HG03066 (cell line): ENCODE data around the gene GRID1.
A peak's percentile ranks its signal among the peaks of the same experiment; 100 is the strongest.
"Not testable (repeated sequence)": the region's sequence is repeated elsewhere in the genome, so short reads cannot be mapped to it uniquely, and the experiment has no call there.

Source experiments
- ATAC-seq: cut with Tn5 transposase; IDR thresholded peaks from one replicate; pipeline ENCODE4 v1.9.1; 2021; ENCODE audit warnings: low read depth; ENCODE audit not compliant: unreplicated experiment

GRID1 gene

GRCh38 chr10:85741626-85742300 is 624.8 kb downstream of the GRID1 start:
- peak; percentile 92 for ATAC-seq

DNA sequence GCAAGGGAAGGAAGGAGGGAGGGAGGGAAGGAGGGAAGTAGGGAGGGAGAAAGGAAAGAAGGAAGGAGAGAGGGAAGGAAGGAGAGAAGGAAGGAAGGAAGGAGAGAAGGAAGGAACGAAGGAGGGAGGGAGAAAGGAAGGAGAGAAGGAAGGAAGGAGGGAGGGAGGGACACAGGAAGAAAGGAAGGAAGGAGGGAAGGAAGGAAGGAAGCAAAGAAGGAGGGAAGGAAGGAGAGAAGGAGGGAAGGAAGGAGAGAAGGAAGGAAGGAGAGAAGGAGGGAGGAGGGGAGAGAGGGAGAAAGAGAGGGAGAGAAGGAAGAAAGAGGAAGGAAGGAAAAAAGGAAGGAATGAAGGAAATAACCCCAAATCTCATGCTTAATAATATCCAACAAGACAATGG is 630.6 kb downstream of the GRID1 start:
- no peak for ATAC-seq

DNA sequence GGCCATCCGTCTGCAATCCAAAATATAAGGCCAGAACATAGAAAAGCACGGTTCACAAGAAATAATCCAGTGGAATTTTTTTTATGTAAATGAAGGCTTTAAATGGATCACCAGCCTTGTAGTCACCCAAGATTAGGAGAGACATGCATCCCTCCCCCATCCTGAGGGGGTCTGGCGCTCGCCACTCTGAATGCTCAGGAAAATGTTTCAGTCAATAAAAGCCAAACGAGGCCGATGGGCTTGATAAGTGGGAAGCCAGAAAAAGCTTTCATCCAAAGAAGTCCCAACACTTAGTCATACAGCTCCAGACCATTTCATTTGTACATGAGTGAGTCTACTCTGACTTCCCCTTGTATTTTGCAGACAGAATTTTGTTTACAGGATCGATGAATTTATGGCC is 631.8 kb downstream of the GRID1 start:
- ATAC-seq: no peak

- no peak for ATAC-seq
These were observed 642.4 kb downstream of the GRID1 start for GRCh38 chr10:85724215-85724614.

GRCh38 chr10:85720931-85721590 is 645.5 kb downstream of the GRID1 start:
- ATAC-seq: no peak

- no peak for ATAC-seq
These were observed 647.2 kb downstream of the GRID1 start for GRCh38 chr10:85719408-85719807.

- no peak for ATAC-seq
These were observed 652.7 kb downstream of the GRID1 start for GRCh38 chr10:85713885-85714284.

- ATAC-seq: no peak
These were observed 663.8 kb downstream of the GRID1 start for GRCh38 chr10:85702768-85703167.

DNA sequence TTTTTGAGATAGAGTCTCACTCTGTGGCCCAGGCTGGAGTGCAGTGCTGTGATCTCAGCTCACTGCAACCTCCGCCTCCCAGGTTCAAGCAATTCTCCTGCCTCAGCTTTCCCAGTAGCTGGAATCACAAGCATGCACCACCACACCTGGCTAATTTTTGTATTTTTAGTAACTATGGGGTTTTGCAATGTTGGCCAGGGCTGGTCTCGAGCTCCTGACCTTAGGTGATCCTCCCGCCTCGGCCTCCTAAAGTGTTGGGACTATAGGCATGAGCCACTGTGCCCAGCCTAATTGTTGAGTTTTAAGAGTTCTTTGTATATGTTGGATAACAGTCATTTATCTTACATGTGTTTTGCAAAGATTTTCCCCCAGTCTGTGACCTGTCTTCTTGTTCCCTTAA is 667.5 kb downstream of the GRID1 start:
- not testable (repeated sequence) for ATAC-seq

GRCh38 chr10:85696893-85697292 is 669.7 kb downstream of the GRID1 start:
- ATAC-seq: no peak

DNA sequence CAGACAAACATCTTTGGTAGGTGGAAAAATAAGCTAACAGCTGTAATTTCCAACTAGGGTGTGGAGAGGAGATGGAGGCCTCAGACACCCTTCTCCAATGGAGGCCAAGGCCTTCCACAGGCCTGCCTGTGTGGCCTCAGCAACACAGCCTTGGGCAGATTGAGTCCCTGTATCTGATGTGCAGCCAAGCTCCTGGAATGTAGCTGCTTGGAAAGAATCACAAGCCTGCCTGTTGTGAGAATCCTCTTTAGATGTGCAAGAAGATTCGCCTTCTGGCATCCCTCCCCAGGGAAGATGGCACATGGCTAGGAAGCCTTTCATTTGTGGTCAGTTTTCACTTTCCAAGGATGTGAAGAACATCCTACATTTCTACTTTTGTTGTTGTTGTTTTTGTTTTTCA is 684.0 kb downstream of the GRID1 start:
- ATAC-seq: no peak

- no peak for ATAC-seq
These were observed 686.9 kb downstream of the GRID1 start for GRCh38 chr10:85679710-85680109.

- no peak for ATAC-seq
These were observed 687.5 kb downstream of the GRID1 start for GRCh38 chr10:85679061-85679460.

DNA sequence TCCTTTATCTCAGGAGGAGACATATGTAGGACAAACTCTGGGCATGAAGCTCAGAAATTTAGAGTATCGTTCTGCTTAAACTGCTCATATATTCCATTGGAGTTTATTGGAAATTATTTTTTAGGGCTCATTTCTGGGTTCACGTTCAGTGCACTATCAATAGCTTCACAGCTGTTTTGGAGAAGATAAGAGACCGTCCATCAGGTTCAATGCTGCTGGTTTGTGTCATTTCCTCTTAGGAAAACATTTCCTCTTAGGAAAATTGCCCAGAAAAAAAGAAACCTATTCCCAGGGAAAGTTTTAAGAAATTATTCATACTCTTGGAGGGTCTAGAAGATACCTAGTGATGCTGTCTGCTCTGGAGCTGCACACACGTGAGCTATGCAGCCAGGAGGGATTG is 691.7 kb downstream of the GRID1 start:
- ATAC-seq: no peak

- no peak for ATAC-seq
These were observed 693.3 kb downstream of the GRID1 start for GRCh38 chr10:85673270-85673669.

DNA sequence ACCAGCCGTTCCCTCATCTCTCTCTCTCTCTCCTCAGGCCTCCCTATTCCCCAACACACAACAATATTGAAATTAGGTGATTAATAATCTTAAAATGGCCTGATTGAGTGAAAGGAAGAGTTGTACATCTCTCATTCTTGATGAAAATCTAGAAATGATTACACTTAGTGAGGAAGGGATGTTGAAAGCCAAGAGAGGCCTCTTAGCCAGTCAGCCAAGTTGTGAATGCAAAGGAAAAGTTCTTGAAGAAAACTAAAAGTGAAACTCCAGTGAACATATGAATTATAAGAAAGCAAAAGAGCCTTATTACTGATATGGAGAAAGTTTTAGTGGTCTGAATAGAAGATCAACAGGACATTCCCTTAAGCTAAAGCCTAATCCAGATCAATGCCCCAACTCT is 695.1 kb downstream of the GRID1 start:
- ATAC-seq: no peak

DNA sequence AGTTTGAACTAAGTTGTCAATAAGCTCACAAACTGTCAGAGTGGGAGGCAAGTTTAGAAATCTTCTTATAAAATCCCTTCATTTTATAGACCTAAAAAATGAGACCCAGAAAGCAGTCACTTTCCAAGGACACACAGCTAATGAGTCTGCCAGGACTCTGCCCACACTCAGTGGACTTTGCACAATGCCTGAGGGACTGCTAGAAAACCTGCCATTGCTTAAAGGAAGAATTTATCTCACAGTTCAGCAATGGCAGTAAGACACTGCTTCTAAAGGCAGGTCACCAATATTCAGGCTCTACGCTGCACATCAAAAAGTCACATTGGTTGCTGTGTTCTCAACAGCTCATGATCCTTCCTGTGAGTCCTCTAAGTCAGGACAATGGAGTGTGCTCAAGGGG is 698.1 kb downstream of the GRID1 start:
- no peak for ATAC-seq

- ATAC-seq: no peak
These were observed 698.9 kb downstream of the GRID1 start for GRCh38 chr10:85667638-85668233.

DNA sequence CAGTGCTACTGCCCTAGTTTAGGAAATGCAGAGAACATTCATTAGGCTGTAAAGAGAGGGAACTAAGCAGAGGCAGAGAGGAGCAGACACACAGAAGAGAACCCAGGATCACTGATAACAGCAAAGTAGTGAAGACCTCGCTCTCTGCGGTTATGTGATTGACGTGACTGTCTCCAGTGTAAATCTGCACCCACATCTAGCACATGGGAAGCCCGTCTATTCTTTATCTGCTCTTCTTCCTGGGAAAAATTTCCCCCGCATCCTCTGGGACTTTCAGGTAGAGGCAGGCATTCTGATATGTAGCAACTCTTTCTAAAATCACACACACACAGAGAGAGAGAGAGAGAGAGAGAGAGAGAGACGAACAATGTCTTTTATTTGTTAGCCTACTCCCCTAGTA is 699.6 kb downstream of the GRID1 start:
- ATAC-seq: no peak

DNA sequence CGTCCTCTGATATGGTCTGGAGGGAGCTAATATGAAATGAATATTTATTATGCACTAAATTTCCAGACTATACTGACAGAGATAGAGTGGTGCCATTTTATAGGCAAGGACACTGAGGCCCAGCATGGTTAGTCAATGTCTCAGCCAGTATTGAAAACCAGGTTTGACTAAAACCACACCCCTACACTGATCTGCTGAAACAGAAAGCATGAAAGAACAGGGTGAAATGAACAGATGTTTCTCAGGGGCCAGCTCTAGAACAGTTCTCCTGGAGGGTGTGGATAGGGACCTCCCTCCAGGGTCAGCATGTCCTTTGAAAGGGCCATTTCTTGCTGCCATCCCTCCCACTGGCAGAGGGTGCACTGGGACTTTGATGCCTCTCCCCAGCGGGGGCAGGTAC is 700.5 kb downstream of the GRID1 start:
- ATAC-seq: no peak

- no peak for ATAC-seq
These were observed 700.9 kb downstream of the GRID1 start for GRCh38 chr10:85665681-85666080.

- ATAC-seq: no peak
These were observed 701.5 kb downstream of the GRID1 start for GRCh38 chr10:85665078-85665477.
